GM18519 (cell line): ENCODE measurements around the gene TSPO.
"Not testable (repeated sequence)": the region's sequence is repeated elsewhere in the genome, so short reads cannot be mapped to it uniquely, and the experiment has no call there.

Experiments used
- ATAC-seq: cut with Tn5 transposase; IDR thresholded peaks from one replicate; pipeline ENCODE4 v1.9.1; 2021; ENCODE audit warnings: mild to moderate bottlenecking, moderate library complexity; ENCODE audit not compliant: unreplicated experiment, low FRiP score

TSPO gene

DNA sequence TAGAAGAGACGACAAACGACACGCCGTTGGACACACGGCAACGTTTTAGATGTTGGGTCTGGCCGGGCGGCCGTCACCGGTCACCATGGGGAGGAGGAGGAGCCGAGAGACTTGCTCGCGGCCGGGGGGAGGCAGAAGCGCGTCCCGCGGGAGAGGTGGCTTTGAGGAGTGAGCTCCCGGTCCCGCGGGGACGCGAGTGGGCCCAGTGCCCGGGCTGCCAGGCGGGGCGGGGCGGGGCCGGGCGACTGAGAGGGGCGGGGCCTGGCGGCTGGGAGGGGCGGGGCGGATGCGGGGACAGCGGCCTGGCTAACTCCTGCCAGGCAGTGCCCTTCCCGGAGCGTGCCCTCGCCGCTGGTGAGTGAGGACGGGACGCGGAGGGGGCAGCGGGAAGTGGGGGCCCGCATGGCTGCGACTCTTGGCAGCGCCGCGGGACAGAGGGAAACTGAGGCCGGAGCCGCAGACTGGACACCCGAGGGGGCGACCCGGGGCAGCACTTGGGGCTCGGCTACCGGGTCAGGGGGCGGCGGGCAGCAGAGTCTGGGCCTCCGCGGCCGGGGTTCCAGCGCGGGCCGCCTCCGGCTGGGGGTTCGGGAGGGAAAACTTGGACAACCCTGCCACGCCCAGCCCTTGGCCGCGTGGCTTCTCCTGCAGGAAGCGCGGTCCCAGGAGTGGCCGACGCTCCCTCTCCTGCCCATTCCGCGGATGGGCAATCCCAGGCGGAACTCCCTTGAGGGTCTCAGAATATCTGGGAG is at the start of gene TSPO:
TSPO (plus strand) TSS at position 309 of the 752 bp plus-strand sequence. CDS start 7,680 bp downstream, outside the sequence.
- no peak for ATAC-seq

DNA sequence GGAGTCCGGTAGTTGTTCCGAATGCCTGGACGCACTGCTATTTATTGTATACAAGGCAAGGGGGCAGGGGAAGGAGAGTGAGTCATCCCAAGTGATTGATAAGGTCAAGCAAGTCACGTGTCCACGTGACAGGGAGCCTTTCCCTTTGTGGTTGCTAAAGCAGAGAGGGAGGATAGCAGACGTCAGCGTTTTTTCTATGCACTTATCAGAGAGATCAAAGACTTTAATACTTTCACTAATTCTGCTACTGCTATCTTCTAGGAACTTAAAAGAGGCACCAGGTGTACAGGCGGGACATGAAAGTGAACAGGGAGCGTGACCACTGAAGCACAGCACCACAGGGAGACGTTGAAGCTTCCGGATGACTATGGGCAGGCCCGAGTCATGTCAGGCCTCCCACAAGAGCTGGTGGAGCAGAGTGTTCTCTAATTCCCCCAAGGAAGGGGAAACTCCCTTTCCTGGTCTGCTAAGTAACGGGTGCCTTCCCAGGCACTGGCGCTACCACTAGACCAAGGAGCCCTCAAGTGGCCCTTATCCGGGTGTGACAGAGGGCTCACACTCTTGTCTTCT is 47.2 kb upstream of the TSPO start:
- ATAC-seq: not testable (repeated sequence)

DNA sequence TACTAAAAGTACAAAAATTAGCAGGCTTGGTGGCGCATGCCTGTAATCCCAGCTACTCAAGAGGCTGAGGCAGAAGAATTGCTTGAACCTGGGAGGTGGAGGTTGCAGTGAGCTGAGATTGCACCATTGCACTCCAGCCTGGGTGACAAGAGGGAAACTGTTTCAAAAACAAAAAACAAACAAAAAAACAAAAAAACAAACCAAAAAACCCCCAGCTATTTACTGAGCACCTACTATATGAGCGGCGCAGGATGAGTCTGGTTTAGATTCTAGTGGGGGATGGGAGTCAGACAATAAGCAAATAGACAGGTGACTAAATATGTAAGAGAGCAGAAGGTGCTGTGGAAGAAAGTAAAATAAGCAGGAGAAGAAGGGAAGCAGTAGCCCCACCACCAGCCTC is 46.4 kb upstream of the TSPO start:
- not testable (repeated sequence) for ATAC-seq

DNA sequence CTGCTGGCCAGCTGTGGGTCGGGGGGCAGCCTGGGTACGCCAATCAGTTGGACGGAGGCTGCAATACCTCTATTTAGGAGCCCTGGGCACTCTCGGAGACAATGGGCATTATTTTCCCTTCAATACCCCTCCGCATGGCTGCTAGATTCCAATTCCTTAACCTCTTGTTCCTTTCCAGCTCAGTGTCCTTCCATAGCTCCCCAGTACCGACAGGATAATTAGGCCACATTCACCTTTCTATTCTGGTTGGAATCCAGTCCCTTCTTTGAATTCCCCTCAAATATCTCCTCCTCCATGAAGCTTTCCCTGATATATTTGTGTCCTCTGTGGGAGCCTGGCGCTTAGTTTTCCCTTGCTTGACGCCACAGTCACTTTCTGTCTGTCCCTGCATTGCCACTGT is 45.1 kb upstream of the TSPO start:
- no peak for ATAC-seq

DNA sequence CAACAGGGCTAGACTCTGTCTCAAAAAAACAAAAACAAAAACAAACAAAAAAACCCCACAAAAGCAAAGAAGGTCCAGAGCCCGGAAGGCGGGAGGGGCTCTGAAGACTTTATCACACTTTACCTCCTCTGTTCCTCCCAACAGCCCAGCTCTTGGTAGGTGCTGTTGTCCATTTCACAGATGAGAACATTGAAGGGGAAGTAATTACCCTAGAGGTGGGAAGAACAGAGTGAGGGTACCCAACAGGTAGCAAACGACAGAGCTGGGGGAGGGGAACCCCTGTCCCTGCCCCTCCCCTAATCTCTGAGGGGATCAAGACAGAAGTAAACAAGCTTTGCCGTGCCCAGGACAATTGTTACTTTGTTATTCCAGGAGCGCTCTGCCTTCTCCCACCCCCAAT is 41.8 kb upstream of the TSPO start:
- ATAC-seq: no peak

DNA sequence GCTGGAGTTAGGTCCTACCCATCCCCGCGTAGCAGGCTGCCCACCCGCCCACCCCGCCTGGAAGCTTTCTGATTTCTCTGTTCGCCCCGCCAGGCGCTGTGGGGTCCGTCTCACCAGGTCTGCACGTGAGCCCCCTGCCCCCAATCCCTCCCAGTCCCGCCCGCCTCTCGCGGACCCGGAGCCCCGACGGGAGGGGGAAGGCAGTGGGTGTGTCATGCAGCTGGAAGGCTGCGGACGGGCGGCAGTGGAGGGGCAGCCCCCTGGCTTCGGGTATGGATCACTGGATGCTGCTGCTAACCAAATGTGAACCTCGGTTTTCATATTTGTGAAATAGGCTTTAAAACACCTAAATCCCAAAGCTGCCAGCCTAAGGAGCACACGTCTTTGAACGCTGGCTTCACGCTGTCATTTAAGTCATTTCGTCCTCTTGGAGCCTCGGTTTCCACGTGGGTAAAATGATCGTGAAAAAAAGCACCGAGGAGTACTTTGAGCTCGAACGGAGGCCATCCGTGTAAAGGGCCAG is 41.4 kb upstream of the TSPO start:
- no peak for ATAC-seq

DNA sequence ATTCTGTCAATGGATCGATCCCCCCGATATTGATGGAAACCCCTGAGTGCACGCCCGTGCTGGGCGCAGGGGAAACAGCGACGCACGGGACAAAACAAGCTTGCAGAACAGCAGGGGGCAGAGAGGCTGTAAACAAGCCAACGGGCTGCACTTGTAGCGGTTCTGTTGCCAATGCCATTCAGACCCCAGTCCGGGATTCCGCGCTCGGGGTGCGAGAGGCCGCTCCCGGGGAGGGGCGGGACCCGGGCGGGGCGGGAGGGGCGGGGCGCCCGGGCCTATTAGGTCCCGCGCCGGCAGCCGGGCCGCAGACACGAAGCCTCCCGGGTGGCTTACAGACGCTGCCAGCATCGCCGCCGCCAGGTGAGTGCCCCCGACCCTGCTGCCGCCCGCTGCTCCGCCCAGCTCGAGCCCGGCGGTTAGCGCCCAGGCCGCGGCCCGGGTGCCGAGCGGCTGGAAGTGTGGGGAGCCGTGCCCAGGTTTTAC is 40.9 kb upstream of the TSPO start, which contains the start of gene BIK:
BIK (plus strand) TSS at position 307 of the 483 bp plus-strand sequence. CDS start 13,273 bp downstream, outside the sequence.
- ATAC-seq: no peak

DNA sequence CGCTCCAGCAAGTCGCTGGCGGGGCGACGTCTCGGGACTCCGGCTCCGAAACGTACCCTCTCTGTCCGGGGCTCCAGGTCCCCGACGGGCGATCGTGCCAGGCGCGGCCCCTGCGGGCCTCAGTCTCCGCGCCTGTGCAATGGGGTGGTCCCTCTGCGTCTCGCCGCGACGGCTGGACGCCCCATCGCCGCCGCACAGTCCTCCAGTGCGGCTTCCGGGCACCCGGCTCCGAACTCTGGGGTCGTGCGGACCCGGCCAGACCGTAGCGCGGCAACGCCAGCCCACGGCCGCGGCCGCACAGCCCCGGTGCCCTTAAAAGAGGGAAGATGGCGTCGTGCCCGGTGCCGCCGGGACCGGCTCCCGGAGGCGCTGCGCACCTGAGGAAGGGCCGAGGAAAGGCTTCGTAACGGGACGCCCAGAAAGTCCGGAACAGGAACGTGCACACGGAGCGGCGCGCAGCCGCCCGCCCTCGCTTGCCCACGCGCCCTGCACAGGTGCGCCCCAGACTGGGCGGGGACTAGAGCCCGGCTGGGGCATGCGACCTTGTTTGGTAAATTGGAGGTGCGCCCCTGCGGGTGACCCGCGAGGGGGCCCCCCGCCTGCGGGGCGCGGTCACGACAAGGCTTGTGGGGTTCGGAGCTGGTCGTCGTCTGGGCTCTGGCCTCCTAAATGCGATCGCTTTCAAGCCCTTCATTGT is 40.3 kb upstream of the TSPO start:
- no peak for ATAC-seq

DNA sequence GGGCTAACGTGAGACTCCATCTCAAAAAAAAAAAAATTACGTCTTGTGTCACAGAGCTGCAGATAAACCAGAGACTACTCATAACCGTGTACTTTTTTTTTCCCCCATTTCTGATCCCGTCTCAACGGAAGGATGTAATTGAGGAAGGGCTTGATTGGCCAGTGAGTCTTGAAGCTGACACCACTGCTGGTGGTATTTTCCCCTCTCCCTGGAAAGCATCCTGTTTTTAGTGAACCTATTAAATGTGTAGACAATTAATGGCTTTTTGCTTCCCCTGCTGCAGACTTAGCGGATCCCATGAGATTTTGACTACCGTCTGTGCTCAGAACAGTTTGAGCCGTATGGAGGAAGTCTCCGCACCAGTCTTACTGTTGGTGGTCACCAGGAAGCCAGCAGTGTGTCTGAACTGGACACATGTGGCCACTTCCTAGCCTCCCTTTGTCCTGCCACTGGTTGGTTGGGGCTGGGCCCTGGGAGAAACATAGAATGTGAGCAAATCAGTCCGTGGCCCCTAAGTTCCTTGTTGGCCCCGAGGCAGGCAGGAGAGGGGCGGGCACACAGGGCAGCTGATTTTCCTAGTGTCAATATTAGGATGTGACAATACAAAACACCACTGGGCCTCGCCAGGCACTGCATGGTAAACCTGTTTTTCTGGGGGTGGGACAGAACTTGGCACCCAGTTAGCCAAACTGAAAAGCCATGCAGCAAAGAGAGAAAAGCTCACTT is 37.7 kb upstream of the TSPO start:
- ATAC-seq: no peak

DNA sequence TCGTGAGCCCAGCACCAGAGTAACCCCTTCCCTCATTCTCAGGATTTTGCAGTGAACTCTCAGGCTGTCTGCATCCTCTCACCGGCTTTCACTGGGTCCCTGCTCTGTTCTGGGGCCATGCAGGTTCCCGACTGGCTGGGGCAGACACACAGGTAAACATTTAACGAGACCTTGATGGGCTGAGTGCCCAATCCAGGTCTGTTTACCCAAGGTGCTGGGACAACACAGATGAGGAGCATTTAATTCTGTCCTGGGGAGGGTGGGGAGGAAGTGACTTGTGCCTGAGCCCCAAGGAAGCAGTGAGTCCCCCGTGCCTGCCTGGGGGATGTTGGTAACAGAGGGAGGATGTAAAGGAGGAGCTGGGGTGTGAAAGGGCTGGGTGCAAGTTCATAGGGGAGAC is 36.4 kb upstream of the TSPO start:
- ATAC-seq: no peak

DNA sequence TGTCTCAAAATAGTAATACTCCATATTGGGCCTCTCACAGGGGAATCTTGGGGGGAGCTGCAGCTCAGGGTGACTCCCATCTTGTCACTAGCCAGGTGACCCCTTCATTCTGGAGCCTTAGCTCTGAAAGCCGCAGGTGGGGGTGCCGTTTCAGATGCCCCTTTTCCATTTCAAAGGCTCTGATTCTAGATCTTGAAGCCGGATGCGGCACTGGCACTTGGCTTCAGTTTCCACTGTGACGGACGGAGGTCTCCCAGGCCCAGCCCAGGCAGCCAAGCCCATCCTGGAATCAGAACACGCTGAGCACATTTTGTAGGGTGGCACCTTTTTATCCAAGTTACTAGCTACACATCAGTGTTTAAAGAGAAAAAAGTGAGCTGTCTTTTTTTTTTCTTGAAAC is 34.4 kb upstream of the TSPO start:
- ATAC-seq: no peak

DNA sequence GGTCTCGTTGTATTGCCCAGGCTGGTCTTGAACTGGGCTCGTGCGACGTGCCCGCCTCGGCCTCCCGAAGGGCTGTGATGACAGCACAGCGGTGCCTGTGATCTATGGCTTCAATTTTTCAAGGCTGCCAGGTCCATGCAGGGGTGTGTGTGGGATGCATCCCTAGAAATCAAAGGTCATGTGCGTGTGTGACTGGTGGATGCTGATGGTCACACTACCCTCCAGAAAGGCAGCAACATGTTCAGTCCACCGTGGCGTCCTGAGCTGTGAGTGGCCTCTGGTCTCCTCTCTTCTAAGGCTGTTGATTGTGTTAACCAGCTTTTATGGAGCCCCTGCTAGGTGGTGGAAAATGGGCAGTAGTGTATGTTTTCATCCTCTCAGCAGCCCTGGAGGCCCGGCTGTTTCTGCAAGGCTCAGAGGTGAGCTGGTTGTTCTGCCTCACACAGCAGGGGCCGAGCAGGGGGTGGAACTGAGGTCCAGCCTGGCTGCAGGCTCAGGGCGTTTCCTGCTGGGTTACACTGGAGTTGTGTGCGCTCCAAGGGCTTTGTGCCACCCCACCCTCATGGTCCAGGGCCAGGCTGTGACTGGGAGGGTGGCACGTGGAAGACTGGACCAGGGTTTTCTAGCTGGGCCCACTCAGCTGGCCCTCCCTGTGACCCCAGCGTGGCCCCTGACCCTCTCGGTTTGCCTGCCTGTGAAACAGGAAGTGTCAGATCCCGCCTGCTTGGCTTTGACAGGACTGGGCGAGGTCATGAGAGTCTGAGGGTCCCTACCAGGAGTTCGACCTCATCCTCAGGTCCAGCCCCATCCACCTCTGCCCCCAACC is 33.1 kb upstream of the TSPO start:
- no peak for ATAC-seq

DNA sequence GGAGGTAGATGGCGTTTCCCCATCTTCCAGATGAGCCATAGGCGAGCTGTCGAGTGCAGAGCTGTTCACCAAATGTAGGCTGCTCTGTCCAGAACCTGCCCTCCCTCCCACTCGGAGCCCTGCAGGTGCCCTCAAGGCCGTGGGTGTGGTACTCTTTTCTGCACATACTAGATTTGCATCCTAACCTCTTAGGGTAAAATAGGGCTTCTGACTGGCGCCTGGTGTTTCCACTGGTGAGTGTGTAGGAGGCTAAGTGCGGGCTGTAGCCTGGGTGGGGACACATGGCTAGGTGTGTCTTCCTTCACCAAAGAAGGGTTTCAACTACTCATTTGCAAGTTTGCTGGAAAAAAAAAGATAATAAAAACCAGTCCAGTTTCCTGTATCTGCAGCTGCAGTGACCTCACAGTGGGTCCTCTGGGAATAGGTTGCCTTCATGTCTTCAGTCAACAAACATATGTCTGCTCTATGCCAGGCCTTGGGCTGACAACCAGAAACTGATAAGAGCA is 32.4 kb upstream of the TSPO start:
- ATAC-seq: peak; percentile 38

DNA sequence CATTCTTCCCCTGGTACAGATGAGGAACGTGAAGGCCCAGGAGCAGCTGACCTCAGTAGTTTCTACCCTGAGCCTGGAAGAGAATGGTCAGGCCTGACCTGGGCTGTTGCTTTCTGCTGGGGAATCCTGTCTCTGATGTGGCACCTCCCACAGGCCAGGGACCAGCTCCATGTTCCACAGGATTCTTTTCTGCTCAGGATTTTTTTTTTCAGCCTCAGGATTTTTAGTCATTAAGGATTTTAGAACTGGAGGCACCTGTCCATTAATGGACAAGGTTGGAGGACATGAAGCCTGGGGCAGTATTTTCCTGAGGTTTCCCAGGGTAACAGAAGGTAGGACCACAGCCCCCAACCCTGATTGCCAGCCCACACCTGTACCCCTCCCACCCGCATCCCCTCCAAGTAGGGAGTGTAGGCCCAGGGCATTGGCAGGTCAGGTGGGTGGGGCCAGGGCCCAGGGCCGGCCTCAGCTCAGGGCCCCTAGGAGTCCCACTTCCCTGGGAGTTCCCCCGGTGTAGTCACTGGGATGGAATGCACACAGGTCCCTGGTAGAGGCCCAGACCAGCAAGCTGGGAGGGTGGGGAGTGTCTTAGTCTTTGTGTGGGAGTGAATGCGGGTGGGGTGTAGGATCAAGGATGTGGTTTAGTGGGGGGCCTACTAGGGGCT is 24.7 kb upstream of the TSPO start:
- ATAC-seq: no peak

DNA sequence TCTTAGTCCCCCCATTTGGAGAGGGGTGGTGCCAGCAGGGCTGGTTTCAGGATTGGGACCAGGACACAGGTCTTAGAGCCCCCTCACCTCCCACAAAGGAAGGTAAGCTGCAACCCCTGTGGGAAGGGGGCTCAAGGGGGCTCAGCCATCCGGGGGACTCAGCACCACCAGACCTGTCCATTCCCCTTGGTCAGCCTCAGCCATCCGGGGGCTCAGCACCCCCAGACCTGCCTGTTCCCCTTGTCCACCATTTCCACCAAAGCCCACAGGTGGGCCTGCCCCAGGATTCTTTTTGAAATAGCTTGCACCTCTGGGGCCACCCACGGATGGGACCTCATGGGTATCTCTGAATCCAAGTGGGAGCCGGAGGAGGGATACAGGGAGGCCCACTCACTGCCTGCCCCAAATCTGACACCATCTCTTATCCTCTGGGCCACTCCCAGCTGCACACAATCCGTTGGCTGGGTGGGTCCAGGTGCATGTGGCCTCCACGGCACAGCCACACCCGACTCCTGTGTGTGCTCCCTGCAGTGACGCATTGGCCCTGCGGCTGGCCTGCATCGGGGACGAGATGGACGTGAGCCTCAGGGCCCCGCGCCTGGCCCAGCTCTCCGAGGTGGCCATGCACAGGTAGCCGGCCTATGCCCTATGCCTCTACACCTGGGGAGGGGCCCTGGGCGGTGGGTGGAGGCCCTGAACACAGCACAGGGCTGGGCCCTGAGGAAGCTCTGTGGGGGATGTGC is 24.0 kb upstream of the TSPO start:
- no peak for ATAC-seq

DNA sequence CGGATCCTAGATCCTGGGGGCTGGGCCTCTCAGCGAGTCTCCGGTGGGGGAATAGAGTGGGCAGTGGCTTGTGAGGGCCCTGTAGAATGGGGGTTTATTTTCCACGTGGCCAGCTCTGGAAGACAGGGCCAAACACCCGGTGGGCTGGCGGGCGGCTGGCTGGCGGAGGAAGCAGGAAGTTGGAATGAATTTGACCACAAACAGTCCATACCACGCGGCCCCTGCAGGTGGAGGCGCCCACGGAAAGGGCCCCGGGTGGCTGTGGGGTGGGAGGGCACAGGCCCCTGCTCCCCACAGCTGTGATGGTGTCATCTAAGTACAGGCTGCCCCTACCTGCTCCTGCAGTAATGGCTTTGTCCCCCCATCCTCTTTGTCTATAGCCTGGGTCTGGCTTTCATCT is 23.2 kb upstream of the TSPO start:
- no peak for ATAC-seq

DNA sequence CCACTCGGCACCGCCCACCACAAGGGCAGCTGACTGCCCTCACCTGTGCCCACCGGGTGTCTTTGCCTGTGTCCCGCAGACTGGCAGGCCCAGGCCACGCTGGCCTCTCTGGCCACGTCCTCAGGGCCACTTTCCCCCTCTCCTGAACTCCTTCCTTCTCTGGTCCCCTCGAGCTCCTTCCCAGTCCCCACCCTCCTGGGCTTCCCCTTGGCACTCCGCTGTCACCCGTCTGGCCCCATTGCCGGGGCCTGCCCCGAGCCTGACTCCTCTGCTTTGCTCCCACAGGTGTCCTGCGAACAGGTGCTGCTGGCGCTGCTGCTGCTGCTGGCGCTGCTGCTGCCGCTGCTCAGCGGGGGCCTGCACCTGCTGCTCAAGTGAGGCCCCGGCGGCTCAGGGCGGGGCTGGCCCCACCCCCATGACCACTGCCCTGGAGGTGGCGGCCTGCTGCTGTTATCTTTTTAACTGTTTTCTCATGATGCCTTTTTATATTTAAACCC is 22.4 kb upstream of the TSPO start:
- ATAC-seq: no peak
